Esophagus muscularis mucosa (tissue), 3 donors: ENCODE measurements around the gene MAML3.

Experiments used
- CTCF ChIP-seq, 3 experiments: fragments of 200-600 bp in 2 of 3; fragments of 450-650 bp in 1 of 3; sonication (generic) in 2 of 3; IDR thresholded peaks; one replicate each; pipeline ENCODE4 v1.5.1; 2017 to 2019; ENCODE audit warnings: antibody characterized with exemption in 3 of 3, mild to moderate bottlenecking in 2 of 3, moderate library complexity in 1 of 3
- EP300 ChIP-seq: sonication (generic); formaldehyde crosslinking; IDR thresholded peaks from one replicate; pipeline ENCODE4 v1.6.1; 2017; ENCODE audit warnings: antibody characterized with exemption

GRCh38 chr4:140080883-140081282, 73.1 kb downstream of the MAML3 start:
- TF ChIP-seq CTCF (IDR thresholded peaks at IDR 0.05) (no peak), EP300 (no peak)
